Keratinocyte (primary cell): ENCODE data around the gene CD74.

Source experiments
- EZH2 ChIP-seq: IDR thresholded peaks from one replicate; pipeline ENCODE4 v1.6.1; 2012; ENCODE audit warnings: inconsistent platforms, mild to moderate bottlenecking, low read length, moderate library complexity
- TF ChIP-seq, protein P1 (sequence below), 3 experiments: IDR thresholded peaks in 1 of 3; conservative IDR thresholded peaks in 1 of 3; optimal IDR thresholded peaks in 1 of 3; 2 replicates in 2 of 3; 3 replicates in 1 of 3; pipeline versions ENCODE3 to v1.5.1; 2011; ENCODE audit warnings: low read length in 3 of 3, mild to moderate bottlenecking in 3 of 3, moderate library complexity in 2 of 3, control low read depth in 1 of 3, inconsistent platforms in 1 of 3; ENCODE audit not compliant: insufficient read depth in 2 of 3; ENCODE audit errors: extremely low read depth in 1 of 3

DNA sequence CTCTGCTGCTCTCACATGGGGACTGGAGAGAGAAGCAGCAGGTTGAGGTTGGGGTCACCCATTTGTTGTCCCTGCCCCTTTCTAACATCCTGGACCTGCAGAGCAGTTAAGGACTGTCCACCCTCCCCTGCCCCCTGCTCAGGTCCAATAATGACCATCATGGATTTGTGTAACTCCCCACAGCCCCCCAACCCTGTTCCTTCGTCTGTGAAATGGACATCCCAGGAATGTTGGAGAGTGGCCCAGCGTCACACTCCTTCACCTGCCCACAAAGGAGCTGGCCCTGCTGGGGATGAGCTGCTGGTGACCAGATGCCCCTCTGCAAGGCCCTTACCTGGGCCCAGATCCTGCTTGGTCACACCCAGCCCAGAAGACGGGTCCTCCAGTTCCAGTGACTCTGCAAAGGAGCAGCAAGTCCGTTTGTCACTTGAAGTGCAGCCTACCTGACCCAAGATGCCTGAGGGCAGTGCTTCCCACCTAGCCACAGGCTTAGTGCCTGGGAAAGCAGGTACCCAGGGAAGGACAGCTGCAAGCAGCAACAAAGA is 10.4 kb downstream of the CD74 start:
- TF ChIP-seq, protein P1, sequence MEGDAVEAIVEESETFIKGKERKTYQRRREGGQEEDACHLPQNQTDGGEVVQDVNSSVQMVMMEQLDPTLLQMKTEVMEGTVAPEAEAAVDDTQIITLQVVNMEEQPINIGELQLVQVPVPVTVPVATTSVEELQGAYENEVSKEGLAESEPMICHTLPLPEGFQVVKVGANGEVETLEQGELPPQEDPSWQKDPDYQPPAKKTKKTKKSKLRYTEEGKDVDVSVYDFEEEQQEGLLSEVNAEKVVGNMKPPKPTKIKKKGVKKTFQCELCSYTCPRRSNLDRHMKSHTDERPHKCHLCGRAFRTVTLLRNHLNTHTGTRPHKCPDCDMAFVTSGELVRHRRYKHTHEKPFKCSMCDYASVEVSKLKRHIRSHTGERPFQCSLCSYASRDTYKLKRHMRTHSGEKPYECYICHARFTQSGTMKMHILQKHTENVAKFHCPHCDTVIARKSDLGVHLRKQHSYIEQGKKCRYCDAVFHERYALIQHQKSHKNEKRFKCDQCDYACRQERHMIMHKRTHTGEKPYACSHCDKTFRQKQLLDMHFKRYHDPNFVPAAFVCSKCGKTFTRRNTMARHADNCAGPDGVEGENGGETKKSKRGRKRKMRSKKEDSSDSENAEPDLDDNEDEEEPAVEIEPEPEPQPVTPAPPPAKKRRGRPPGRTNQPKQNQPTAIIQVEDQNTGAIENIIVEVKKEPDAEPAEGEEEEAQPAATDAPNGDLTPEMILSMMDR (optimal IDR thresholded peaks at IDR 0.05 in 1 of 3, IDR thresholded peaks at IDR 0.05 in 1 of 3, conservative IDR thresholded peaks at IDR 0.05 in 1 of 3; ENCODE audit: extremely low read depth in 1 of 3, insufficient read depth in 2 of 3, low read length in 3 of 3) = no peak
- TF ChIP-seq EZH2 = no peak
